Measurements from ENCODE around the gene MYMX.
A peak's percentile ranks its signal among the peaks of the same experiment; 100 is the strongest.
"Not testable (repeated sequence)": the region's sequence is repeated elsewhere in the genome, so short reads cannot be mapped to it uniquely, and the experiment has no call there.

Gene MYMX

DNA sequence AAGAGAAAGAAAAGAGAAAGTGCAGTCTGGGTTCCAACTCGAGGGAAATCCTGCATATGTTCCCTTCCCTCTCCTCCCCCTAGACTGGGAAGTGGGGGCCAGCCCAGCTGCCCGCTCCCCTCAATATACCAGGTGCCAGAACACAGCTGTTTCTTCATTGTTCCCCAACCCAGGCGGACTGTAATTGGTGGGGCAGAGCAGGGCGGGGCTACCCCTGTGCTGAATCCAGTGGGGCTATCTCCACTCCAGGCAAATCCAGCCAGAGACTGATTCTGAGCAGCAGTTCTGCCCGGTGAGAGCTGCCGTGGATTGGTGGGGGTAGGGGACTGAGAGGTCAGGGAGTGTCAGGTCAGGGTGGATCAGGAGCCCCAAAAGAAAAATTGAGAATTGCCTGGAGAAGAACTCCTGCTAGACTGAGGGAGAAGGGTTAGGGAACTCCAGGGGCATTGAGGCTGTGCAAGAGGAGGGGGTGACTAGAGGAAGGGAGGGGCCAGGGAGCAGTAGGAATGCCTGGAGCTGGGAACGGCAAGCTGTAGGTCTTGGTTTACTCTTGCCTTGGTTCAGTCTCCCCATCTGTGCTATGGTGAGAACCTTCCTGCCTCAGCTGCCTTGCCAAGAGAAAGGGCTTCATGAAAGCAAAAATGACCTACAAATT lies at the start of gene MYMX:
Gene MYMX, plus strand, starts transcription at position 250 of the 655 bp plus-strand sequence. CDS start 546 bp downstream, outside the sequence.
- DNase-seq (ENCODE audit: low spot score), result no peak

DNA sequence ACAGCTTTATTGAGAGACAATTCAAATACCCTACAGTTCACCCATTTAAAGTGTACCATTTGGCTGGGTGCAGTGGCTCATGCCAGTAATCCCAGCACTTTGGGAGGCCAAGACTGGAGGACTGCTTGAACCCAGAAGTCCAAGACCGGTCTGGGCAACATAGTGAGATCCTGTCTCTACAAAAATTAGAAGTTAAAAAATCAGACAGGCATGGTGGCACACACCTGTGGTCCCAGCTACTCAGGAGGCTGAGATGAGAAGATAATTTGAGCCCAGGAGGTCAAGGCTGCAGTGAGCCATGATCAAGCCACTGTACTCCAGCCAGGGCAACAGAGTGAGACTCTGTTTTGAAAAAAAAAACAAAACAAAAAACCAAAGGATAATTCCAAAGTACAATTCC lies 49.2 kb upstream of the MYMX start:
- no peak for DNase-seq (ENCODE audit: low spot score)

DNA sequence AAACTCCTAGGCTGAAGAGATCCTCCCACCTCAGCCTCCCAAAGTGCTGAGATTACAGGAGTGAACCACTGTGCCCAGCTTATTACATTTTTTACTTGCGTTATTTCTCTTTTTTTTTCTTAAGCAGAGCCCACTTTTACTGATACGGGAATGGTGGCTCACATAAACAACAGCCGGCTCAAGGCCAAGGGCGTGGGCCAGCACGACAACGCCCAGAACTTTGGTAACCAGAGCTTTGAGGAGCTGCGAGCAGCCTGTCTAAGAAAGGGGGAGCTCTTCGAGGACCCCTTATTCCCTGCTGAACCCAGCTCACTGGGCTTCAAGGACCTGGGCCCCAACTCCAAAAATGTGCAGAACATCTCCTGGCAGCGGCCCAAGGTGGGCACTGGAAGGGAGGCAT lies 47.6 kb upstream of the MYMX start:
- DNase-seq (ENCODE audit: low spot score), result no peak

DNA sequence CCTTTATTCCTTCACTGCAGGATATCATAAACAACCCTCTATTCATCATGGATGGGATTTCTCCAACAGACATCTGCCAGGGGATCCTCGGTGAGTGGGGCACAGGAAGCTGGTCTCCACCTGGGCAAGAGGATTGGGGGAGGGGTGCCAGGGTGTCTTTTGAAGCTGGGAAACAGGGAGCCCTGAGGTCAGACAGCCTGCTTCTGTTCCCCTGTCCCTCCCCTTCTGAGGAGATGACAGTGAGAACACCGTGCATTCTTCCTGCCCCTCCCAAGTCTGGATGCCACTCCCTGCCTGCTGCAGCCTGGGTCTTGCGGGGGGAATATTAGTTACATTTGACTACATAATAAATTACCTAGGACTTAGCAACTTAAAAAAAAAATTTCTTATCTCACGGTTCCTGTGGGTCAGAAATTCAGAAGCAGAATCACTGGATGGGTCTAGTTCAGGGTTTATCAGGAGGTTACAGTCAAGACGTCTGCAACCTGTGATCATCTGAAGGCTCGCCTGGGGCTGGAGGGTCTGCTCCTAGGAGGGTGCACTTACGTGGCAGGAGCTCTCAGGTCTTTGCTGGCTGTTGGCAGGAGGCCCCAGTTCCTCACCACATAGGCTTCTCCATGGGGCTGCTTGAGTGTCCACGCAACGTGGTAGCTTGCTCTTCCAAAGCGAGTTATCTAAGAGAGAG lies 46.7 kb upstream of the MYMX start:
- DNase-seq (ENCODE audit: low spot score), result no peak

DNA sequence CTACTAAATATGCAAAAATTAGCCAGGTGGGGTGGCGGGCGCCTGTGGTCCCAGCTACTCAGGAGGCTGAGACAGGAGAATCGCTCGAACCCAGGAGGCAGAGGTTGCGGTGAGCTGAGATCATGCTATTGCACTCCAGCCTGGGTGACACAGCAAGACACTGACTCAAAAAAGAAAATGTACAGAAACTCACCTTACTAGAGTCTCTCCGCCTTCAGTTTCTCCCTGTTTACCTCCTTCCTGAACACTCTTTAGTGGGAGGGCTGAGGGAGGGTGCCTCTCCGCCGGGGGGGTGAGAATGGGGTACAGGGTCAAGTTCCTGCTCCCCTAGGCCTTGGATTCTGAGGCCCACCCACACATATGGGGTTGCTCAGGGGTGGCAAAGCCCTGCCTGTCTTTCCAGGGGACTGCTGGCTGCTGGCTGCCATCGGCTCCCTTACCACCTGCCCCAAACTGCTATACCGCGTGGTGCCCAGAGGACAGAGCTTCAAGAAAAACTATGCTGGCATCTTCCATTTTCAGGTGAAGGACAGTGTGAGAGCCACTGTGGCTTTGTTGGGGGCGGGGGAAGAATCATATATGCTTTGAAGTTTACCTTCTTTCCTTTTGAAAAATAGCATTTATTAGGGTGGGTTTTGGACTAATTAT lies 44.7 kb upstream of the MYMX start:
- DNase-seq (ENCODE audit: low spot score), result no peak

DNA sequence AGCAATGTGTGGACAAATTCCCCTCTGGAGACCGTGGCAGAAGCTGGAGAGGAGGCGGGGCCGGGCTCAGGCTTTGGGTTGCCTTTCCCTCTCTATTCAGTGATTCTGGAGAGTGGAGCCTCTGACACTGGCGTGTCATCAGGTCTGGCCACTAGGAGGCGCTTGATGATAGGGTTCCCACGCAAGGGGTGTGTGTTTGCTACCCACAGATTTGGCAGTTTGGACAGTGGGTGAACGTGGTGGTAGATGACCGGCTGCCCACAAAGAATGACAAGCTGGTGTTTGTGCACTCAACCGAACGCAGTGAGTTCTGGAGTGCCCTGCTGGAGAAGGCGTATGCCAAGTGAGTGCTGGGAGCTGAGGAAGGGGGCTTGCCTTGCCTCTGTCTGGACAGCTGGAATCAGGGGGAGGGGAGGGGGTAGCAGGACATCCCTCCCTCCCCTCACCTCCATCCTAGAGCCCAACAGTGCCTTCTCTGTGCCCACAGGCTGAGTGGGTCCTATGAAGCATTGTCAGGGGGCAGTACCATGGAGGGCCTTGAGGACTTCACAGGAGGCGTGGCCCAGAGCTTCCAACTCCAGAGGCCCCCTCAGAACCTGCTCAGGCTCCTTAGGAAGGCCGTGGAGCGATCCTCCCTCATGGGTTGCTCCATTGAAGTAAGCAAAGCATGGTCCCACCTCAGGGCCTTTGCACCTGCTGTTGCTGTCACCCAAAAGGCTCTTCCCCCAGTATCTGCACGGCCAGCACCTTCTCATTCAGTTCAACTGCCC lies 43.8 kb upstream of the MYMX start:
- DNase-seq (ENCODE audit: low spot score), result peak; percentile 94

DNA sequence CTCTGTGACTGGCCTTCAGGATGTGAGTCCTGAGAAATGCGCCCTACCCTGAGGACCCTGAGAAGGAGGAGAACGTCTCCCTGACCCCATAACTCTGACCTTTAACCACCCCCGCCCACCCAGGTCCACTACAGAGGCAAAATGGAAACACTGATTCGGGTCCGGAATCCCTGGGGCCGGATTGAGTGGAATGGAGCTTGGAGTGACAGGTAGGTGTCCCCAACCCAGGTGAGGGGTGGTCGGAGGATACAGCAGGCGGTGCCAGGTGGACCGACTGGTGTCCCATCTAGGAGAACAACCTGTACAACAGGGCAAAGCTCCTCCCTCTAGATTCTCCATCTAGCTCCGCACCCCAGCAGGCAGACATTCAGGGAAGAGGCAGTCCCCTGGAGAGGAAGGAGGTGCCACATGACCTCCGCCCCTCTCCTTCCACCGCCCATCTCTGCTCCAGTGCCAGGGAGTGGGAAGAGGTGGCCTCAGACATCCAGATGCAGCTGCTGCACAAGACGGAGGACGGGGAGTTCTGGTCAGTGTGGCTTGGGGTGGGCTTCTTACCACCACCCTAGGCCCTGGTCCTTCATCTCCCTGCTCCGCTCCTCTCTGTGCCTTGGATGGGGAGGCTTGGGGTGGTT lies 40.5 kb upstream of the MYMX start:
- DNase-seq (ENCODE audit: low spot score), result no peak

DNA sequence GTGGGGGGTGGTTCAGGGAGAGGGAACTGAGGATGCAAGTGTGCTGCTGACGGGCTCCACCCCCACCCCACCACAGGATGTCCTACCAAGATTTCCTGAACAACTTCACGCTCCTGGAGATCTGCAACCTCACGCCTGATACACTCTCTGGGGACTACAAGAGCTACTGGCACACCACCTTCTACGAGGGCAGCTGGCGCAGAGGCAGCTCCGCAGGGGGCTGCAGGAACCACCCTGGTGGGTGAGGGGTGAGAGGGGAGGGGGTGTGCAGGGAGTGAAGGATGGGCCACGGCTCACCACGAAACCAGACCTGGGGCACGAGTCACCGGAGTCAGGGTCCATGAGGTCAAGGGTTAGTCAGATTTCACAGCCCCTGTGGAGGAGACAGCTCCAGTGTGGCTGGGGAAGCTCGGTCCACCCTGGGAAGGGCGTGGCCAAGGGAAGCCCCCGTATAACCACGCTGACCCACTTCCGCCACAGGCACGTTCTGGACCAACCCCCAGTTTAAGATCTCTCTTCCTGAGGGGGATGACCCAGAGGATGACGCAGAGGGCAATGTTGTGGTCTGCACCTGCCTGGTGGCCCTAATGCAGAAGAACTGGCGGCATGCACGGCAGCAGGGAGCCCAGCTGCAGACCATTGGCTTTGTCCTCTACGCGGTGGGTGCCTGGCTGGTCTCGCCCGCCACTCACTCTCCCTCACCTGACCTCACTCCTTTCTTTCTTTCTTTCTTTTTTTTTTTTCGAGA lies 39.8 kb upstream of the MYMX start:
- DNase-seq (ENCODE audit: low spot score), result no peak

DNA sequence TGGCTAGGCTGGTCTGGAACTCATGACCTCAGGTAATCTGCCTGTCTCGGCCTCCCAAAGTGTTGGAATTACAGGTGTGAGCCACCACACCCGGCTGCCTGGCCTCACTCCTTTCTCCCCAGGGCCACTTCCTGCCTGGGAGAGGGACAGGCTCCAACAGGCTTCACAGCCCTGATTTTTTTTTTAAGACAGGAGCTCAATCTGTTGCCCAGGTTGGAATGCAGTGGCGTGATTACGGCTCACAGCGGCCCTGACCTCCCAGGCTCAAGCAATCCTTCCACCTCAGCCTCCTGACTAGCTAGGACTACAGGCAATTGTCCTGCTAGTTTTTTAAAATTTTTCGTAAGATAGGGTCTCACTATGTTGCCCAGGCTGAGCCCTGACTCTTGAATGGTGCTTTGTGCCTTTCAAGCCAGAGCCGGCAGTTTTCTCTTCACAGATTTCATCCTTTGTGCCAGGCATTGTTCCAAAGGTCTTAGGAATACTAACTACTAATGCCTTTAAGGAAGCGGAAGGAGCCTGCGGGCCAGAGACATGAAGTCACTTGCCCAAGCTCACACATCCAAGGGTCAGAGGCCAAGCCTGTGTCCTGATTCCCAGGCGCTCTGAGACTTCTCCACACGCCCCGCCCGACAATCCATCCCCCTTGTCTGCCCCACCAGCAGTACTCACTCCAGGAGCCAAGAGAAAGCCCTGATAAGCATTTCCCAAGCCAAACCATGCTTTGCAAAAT lies 38.9 kb upstream of the MYMX start:
- peak; percentile 86 for DNase-seq (ENCODE audit: low spot score)

DNA sequence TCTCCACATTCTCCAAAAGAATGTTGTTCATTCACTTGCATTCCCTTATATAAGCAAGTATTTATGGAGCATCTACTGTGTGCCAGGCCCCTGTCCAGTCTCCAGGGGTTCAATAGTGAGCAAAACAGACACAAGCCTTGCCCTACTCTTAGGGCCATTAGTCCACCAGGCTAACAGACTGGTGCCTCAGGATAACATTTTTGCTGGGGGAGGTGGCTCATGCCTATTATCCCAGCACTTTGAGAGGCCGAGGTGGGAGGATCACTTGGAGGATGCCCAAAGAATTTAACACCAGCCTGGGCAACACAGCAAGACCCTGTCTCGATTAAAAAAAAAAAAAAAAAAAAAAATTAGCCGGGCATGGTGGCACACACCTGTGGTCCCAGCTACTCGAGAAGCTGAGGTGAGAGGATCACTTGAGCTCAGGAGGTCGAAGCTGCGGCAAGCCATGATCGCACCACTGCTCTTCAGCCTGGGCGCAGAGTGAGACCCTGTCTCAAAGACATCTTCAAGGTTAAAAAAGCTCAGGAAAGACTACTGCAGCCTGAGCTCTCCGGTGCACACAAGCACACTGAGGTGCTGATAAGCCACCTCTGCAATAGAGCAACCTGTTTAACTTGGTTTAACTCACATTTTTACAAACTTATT lies 38.2 kb upstream of the MYMX start:
- no peak for DNase-seq (ENCODE audit: low spot score)

DNA sequence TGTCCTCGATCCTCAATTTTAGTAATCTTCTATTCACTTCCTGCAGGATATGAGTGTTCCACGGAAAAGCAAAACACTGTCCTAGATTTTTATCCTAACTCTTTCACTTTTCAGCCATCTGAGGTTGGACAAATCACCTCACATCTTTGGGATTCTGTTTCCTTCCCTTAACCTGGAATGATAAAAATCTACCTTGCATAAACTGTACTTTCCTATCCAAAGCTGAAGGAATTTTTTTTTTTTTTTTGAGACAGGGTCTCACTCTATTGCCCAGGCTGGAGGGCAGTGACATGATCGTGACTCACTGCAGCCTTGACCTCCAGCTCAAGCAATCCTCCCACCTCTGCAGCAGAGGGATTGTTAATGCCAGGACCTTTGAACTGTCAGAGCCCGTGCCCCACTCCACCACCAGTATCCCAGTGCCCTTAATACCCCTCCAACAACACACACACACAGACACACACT lies 37.6 kb upstream of the MYMX start:
- no peak for DNase-seq (ENCODE audit: low spot score)

DNA sequence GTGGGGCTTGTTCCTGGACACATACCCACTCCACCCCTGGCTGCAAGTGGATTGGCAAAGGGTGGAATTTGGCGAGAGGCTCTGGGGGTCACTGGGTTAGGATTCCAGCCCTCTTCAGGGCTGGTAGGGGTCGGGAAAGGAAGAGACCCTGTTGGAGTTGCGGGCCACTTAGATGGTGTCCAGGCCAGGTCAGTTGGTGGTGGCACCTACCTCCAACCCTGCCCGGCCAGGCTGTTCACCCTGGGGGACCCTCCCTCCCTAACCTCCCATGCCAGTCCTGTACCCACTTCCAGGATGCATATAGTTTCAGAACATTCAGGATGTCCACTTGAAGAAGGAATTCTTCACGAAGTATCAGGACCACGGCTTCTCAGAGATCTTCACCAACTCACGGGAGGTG lies 37.1 kb upstream of the MYMX start:
- DNase-seq (ENCODE audit: low spot score), result no peak

DNA sequence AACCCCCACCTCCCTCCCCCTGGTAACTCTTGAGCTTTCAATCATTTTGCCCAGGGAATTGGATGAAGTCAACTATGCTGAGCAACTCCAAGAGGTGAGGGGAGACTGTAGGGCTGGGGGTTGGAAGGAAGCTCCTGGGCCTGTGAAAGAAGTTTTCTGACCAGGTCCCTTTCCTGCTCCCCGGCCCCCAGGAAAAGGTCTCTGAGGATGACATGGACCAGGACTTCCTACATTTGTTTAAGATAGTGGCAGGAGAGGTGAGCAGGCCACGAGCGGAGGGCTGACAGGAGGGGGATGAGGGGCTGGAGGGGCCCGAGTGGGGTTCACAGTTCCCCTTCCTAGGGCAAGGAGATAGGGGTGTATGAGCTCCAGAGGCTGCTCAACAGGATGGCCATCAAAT lies 36.3 kb upstream of the MYMX start:
- no peak for DNase-seq (ENCODE audit: low spot score)

DNA sequence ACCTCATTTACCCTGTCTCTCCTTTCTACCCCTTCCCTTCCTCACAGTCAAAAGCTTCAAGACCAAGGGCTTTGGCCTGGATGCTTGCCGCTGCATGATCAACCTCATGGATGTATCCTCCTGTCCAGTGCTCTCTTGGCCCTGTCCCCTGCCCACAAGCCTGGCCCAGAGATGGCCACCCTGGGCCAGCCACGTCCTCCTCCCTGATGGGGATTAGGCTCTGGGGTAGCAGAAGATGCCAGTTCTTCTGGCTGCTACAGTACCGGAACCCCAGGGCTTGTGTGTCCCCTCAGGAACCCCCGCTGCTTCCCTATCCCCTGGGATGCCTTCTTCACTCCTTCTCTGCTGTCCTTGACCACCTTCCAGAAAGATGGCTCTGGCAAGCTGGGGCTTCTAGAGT lies 35.8 kb upstream of the MYMX start:
- no peak for DNase-seq (ENCODE audit: low spot score)

DNA sequence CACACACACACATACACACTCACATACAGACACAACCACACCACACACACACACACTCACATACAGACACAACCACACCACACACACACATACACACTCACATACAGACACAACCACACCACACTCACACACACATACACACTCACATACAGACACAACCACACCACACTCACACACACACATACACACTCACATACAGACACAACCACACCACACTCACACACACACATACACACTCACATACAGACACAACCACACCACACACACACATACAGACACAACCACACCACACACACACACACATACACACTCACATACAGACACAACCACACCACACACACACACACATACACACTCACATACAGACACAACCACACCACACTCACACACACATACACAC lies 34.9 kb upstream of the MYMX start:
- DNase-seq (ENCODE audit: low spot score), result not testable (repeated sequence)

DNA sequence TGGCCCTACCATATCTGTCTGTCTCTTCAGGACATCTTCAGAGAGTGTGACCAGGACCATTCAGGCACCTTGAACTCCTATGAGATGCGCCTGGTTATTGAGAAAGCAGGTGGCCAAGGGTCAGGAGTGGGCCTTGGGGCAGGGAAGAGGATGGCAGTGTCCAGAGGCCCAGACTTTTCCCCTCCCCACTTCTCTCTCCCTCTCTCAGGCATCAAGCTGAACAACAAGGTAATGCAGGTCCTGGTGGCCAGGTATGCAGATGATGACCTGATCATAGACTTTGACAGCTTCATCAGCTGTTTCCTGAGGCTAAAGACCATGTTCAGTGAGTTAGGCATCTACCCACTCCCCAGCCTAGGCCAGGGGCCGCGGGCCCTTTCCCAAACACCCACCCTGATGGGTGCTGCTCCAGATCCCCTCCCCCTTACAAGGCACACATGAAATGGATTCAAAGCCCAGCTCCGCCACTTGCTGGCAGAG lies 33.8 kb upstream of the MYMX start:
- DNase-seq (ENCODE audit: low spot score), result no peak

DNA sequence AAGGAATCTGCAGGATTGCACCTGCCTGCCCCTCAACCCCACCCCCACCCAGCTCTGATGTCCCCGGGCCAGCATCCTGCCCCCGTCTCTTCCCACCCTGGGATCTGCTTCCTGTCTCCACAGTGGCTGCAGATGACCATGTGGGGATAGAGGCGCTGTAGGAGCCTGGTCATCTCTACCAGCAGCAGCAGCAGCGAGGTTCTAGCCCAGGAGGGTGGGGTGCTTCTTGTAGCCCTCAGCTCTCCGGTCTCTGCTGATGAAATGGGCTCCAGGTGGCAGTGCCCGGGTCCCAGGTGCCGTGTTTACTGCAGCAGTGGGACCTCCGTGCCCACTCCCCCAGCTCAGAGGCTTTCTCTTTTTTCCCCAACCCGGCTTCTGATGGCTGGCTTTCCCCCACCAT lies 32.9 kb upstream of the MYMX start:
- no peak for DNase-seq (ENCODE audit: low spot score)

DNA sequence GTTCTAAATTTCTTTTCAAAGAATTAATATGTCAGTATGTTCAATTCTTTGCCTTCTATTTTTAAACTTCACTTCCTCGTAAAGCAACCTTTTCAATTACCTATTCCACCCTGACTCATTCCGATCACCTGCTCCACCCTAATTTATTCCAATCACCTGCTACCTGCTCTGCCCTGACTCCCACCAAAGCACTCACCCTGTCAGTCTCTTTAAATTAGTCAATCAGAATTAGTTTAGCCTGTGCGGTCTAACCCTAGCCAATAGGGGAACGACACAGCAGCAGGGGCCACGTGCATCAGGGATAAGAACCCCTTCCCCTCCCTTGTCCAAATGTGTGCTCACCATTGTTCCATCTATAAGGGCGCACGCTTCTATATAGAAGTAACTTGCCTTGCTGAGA lies 31.4 kb upstream of the MYMX start:
- DNase-seq (ENCODE audit: low spot score), result not testable (repeated sequence)

DNA sequence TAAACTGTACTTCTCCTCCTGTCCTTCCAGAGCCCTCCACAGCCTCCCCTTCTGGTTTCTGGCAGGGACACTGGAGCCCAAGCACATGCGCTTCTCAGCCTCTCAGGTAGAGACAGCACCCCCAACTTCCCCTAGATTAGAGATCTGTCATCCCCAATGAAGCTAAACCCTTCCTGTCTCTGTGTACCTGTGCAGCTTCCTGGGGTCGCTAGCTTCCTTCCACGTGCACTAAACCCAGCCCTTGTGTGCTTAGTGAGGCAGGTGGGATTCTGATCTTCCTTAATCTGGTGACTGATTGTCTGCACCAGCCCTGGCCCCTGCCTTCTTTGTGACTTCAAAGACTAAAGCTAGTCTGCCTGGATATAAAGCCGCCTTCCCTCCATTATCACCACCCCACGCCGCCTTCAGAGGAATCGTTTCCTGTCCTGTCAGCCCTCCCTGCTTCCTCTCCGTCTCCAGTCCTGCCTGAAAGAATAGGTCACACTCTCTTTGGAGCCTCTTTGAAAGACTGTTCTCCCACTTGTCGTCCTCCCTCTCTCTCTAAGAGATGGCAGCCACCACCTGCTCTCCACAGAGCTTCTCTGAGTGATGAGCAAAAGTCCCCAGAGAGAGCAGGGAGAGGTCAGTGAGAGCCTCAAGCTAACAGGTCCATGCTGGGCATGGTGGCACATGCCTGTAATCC lies 30.6 kb upstream of the MYMX start:
- no peak for DNase-seq (ENCODE audit: low spot score)

All from GM03348 (cell line).